Stimulated activated CD4-positive, alpha-beta T cell treated with anti-CD3 and anti-CD28 coated beads, TNF-alpha, amount 100 ng/mL, for 24 hours (primary cell): ENCODE measurements around the gene ANXA2.

Experiments used
- DNase-seq, 3 experiments: peaks; one replicate each; pipeline ENCODE4 v3.0.0-alpha.2; 2020; ENCODE audit warnings: low read depth in 3 of 3

ANXA2 gene

GRCh38 chr15:60389261-60390077 lies 8.3 kb downstream of the ANXA2 start:
- peak in 1 of 3 experiments; percentile 21 for DNase-seq

GRCh38 chr15:60387321-60387720 lies 10.5 kb downstream of the ANXA2 start:
- DNase-seq: no peak

- DNase-seq: no peak
Observed at GRCh38 chr15:60386615-60387014, 11.2 kb downstream of the ANXA2 start.

GRCh38 chr15:60385620-60386552 lies 11.9 kb downstream of the ANXA2 start:
- DNase-seq: no peak

DNA sequence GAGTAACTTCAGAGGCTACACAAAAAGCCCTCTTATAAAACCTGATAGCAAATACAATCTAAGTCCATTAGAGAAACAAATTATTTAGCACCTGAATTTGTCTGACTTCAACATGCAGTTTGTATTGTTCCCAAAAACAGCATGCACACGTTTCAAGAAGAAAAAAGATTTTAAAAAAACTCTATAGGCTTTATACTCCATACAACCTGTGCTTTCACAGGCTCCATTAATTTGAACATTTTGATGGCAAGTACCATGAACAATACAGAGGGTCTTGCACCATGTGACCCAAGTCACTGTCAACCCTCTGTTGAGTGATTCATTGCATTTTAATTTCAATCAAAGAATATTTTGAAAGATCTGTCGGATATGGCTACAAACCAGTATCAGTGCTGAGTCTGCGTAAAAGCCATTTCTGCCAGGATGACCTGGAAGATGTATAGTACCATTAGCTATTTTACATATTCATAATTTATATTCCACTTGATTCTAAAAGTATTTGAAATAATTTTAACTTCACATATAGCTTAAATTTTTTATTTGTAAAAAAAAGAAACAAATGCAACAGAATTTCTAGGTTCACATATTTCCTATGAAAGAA lies 13.2 kb downstream of the ANXA2 start:
- no peak for DNase-seq

DNA sequence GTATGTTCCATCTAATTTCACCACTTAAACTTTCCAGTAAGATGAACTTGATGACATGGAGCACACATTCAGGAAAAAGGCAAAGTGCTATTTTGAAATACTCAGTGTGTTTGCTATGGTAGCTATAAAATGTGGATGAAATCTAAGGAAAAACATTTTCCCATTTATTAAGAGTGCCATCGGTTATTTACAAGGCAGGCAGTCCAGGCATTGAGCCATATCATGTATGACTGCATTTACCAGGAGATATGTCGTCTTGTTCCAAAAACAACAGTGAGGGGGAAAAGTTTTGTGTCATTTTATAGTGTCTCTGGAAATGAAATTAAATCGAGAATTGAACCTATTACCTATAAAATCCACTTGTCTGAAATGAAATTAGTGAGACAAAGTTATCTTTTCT lies 13.7 kb downstream of the ANXA2 start:
- DNase-seq: no peak

DNA sequence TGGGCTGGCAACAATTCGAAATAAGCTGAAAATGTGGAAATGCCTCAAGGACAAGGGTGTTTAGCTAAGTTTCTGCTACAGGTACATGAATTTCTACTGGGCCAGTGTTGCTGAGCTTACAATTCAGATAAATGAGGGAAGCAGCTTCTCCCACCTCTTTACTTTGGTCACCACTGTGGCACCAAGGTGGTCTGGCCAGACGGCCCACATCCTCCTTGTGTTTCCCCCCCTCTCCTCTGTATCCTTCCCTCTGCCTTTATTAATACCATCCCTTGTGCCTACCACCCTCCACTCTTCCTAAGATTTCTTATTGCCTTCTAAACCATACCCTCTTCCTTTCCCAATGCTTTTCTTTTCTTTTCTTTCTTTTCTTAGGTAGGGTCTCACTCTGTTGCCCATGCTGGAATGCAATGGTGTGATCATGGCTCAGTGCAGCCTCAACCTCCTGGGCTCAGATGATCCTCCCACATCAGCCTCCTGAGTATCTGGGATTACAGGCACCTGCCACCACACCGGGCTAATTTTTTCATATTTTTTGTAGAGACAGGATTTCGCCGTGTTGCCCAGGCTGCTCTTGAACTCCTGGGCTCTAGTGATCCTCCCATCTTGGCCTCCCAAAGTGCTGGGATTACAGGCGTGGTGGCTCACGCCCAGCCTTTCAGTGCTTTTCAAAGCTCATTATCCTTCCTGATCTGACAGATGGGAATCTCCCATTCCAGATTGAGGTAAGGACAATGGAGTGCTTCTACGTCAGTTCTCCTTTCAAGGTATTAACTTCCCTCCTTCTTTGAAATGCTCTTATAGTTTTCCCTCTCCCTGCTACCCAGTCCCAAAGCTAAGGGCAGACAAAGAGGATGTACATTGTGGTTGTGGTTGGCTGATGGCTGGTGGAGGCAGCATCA lies 14.8 kb downstream of the ANXA2 start:
- DNase-seq: no peak

- no peak for DNase-seq
Observed at GRCh38 chr15:60381148-60381788, 16.5 kb downstream of the ANXA2 start.

GRCh38 chr15:60379525-60380274 lies 18.1 kb downstream of the ANXA2 start:
- no peak for DNase-seq

- DNase-seq: no peak
Observed at GRCh38 chr15:60379185-60379524, 18.6 kb downstream of the ANXA2 start.

- no peak for DNase-seq
Observed at GRCh38 chr15:60376677-60377095, 21.1 kb downstream of the ANXA2 start.

DNA sequence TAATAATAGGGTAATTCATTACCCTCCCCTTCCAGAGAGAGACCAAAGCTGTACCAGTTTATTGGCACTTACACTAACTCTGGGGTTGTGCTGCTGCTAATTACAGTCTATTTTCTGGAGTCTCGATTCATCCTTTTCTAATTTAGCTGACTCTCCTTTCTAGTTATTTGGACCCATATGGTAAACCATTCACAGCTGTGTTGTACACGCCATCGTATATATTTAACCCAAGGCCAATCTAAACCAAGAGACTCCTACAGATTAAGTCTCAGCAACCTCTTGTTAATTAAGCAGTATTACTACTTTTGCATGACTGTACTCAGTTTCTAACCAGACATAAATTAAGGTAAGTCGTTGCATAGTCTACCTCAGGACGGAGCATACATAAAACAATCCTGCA lies 22.5 kb downstream of the ANXA2 start:
- no peak for DNase-seq

DNA sequence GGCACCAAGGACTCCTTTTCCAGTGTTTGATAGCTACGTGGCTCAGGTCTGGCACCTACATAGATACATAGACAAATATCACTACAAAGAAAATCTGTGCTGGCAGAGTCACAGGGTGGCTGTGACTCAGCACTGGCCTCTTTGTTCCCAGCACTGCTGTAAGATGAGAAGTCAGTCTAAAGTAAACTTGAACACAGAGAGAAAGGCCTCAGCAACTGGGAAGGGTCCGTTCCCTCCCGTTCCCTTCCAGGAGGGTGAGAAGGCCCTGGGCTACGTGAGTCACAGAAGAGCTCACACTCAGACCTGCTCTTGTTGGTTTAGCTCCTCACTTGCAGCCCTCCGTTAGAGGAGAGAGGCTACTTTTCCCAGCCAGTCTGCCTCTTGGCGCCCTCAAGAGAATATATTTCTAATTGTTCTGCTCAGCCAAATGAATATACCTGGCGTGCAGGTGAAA lies 23.1 kb downstream of the ANXA2 start:
- no peak for DNase-seq

DNA sequence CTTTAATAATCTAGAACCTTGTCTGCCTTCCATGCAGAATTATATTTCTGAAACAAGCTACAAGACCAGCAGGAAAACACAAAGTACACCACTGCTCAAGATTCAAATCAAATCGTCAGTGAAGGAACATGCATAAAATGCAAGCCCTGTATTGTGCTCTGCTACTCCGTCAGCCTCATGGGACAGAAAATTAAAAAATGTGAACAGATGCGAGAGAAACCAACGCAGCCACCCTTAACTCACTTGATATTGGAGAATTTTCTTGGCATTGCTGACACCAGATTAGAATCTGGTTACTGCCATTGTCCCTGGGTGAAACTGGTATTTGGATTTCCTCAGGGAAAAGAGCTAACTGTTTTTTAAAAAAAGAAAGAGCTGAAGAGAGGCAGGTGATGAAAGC lies 23.6 kb downstream of the ANXA2 start:
- DNase-seq: no peak

DNA sequence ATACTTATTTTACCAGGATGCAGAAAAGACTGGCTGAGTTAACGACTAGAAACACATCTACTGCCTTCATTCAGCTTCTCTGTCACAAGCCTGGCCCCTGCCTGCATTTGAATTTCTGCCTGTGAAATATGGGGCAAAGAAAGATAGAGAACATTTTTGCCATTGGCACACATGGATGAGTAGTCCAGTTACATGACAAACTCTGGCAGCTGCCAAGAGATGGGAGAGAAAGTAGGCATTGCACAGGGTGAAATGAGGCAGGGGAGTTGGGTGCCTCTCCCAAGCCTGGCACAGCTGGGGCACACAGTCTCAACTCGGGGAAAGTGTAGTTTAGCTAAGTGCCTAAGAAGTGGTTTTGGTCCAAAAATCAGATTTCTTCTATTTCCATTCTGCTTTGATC lies 24.0 kb downstream of the ANXA2 start:
- no peak for DNase-seq

DNA sequence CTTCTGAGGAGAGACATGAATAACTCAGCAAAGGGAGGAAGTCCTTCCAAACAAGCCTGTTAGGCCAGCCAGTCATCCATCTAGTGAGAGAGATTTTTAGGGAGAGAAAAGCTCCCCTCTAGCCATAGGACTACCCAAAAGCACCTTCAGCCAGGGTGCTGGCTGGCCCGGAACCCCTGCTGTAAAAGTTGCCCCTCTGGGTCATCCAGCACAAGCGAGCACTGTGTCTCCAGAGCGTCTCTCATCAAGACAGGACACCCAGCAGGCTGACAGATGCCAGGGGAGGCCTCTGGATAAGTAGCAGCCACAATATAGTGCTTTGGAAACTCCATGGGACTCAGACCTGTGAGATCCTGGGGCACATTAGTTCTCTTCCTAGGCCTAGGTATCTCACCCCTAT lies 24.5 kb downstream of the ANXA2 start:
- DNase-seq: no peak

DNA sequence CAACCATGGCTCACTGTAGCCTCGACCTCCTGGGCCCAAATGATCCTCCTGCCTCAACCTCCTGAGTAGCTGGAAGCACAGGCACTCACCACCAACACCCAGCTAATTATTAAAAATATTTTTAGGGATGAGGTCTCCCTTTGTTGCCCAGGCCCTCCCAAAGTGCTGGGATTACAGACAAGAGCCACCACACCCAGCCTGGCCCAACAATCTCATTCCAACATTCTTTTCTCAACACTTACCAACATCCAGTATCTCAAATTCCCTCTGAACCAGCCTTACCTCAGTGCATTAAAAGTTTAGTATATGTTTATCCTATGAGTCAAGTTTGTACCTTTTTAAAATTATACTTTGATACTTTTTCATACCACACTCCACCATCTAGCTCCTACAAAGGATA lies 25.0 kb downstream of the ANXA2 start:
- DNase-seq: no peak

DNA sequence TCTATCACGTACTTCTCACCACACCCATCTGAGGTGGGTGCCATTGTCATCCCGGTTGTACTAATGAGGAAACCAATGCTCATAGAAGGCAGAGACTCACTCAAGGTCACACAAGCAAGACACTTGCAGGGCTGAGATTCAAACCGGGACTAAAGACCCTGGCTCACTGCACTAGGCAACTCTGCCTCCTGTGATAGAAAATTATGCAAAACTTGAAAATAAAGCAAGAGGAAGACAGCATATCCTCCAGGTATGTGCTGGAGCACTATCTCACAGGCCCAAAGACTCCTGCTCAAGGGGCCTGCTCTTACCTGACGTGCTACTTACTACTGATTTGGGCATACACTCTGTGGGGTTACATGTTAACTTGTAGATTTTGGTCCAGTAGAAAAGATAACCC lies 25.6 kb downstream of the ANXA2 start:
- DNase-seq: no peak

- DNase-seq: no peak
Observed at GRCh38 chr15:60371175-60372051, 26.4 kb downstream of the ANXA2 start.
